ENCODE data around the gene TMEM132D.

- TF ChIP-seq EZH2phosphoT487 (IDR thresholded peaks at IDR 0.05; ENCODE audit: borderline replicate concordance, low read depth, low read length) = no peak
- TF ChIP-seq, protein P1, sequence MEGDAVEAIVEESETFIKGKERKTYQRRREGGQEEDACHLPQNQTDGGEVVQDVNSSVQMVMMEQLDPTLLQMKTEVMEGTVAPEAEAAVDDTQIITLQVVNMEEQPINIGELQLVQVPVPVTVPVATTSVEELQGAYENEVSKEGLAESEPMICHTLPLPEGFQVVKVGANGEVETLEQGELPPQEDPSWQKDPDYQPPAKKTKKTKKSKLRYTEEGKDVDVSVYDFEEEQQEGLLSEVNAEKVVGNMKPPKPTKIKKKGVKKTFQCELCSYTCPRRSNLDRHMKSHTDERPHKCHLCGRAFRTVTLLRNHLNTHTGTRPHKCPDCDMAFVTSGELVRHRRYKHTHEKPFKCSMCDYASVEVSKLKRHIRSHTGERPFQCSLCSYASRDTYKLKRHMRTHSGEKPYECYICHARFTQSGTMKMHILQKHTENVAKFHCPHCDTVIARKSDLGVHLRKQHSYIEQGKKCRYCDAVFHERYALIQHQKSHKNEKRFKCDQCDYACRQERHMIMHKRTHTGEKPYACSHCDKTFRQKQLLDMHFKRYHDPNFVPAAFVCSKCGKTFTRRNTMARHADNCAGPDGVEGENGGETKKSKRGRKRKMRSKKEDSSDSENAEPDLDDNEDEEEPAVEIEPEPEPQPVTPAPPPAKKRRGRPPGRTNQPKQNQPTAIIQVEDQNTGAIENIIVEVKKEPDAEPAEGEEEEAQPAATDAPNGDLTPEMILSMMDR (conservative IDR thresholded peaks at IDR 0.05; ENCODE audit: low read length) = no peak
These were observed 688.3 kb downstream of the TMEM132D start for GRCh38 chr12:129215556-129215955.

Measured in OCI-LY7 (cell line).